Brain pericyte (primary cell): ENCODE measurements around the gene WDR45B.

Experiments used
- DNase-seq: peaks from one replicate; pipeline ENCODE4 v3.0.0-alpha.2; 2012; ENCODE audit warnings: low read depth, low spot score

WDR45B gene

DNA sequence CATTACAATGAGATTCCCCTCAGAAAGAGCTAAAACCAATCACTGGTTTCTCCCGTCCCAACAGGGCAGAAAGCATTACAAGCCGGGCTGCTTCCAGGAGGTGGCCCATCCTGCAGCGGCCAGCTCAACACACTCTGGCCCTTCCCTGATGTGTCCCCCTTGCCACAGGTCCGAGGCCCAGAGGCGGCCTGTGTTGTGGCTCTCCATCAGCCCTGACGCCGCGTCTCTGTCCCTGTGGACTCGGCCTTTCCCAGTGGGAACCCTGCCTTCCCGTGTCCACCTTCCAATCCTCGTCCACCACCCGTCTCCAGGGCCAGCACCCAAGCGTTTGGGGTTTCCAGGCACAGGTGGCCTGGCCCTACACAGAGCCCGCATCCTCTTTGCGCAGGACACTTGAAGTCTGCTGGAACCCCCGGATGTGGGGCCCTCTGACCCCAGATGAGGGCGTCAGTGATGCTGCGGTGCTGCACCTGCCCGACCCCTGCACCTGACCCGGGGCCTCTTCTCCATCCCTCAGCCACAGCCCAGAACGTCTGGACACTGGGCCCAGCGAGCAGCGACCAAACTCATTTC lies 29.2 kb upstream of the WDR45B start:
- DNase-seq, result no peak

GRCh38 chr17:82675476-82676245 lies 27.4 kb upstream of the WDR45B start:
- DNase-seq, result no peak

GRCh38 chr17:82674656-82675475 lies 26.6 kb upstream of the WDR45B start:
- DNase-seq, result no peak

DNA sequence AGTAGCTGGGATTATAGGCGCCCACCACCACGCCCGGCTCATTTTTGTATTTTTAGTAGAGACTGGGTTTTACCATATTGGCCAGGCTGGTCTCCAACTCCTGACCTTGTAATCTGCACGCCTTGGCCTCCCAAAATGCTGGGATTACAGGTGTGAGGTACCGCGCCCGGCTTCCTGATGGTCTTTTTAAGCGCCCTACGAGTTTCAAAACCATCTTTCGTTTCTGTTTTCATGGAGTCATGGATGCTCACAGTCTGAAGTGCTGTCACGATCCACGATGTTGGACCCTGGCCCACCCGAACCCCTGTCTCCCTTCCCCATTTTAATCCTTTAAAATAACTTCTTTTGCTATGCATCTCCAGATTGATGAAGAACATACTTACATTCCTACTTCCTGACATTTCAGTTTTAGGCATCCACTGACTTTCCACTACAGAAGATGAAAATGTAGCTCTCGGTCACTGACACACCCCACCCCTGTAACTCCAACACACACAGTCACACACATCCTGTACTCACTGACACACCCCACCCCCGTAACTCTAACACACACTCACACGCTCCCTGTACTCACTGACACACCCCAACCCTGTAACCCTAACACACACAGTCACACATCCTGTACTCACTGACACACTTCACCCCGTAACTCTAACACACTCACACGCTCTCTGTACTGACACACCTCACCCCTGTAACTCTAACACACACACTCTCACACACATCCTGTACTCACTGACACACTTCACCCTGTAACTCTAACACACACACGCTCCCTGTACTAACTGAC lies 22.6 kb upstream of the WDR45B start:
- no peak for DNase-seq

- no peak for DNase-seq
Observed at GRCh38 chr17:82668631-82669099, 20.4 kb upstream of the WDR45B start.

GRCh38 chr17:82668024-82668630 lies 19.9 kb upstream of the WDR45B start:
- no peak for DNase-seq

- no peak for DNase-seq
Observed at GRCh38 chr17:82667668-82668000, 19.4 kb upstream of the WDR45B start.

- DNase-seq, result no peak
Observed at GRCh38 chr17:82666931-82667667, 18.9 kb upstream of the WDR45B start.

DNA sequence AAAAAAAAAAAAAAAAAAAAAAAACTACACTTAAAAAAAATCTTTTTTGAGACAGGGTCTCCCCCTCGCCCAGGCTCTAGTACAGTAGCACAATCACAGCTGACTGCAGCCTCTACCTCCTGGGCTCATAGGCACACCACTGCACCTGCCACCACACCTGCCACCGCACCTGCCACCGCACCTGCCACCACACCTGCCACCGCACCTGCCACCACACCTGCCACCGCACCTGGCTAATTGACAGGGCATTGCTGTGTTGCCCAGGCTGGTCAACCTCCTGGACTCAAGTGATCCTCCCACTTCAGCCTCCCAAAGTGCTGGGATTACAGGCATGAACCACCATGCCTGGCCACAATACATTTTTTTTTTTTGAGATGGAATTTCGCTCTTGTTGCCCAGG lies 17.6 kb upstream of the WDR45B start:
- DNase-seq, result no peak

DNA sequence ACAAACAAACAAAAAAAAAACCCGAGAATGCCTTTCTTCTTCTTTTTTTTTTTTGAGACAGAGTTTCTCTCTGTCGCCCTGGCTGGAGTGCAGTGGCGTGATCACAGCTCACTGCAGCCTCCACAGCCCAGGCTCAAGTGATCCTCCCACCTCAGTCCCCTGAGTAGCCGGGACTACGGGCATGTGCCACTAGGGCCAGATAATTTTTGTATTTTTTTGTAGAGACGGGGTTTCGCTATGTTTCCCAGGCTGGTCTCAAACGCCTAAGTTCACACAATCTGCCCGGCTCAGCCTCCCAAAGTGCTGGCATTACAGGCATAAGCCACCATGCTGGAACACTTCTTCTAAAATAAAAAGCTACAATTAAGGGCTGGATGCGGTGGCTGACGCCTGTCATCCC lies 17.0 kb upstream of the WDR45B start:
- DNase-seq, result no peak

DNA sequence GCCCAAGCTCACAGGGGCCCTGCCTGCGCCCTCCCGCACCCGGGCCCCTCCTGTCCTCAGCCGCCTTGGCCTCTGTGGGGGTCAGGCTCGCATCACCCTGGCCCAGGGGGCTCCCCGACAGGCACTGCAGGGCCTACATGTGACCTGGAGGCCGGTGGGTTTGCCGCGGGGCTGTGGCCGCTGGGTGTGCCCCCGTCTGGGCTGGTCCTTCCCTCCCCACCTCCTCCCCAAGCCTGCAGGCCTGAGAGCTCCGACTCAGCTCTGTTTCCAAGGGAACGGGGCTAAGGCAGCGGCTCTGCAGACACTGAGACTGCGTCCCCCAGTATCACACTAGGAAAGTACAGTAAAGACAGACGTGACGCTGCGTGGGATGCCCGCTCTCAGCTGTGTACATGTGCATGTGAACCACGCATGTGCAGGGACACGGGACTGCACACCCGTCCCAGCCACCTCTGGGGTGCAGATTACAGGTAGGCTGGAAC lies 16.5 kb upstream of the WDR45B start:
- DNase-seq, result no peak

DNA sequence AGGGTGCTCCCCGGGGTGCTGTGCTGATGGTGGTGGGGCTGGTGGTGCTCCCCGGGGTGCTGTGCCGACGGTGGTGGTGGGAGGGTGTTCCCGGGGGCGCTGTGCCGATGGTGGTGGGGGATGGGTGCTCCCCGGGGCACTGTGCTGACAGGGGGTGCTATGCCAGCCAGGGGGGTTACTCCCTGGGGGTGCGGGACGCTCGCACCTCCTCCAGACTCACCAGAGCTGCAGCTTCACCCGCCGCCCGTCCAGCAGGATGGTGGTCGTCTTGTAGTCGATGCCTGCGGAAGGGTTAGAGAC lies 16.0 kb upstream of the WDR45B start:
- DNase-seq, result no peak

- DNase-seq, result no peak
Observed at GRCh38 chr17:82663381-82664275, 15.4 kb upstream of the WDR45B start.

DNA sequence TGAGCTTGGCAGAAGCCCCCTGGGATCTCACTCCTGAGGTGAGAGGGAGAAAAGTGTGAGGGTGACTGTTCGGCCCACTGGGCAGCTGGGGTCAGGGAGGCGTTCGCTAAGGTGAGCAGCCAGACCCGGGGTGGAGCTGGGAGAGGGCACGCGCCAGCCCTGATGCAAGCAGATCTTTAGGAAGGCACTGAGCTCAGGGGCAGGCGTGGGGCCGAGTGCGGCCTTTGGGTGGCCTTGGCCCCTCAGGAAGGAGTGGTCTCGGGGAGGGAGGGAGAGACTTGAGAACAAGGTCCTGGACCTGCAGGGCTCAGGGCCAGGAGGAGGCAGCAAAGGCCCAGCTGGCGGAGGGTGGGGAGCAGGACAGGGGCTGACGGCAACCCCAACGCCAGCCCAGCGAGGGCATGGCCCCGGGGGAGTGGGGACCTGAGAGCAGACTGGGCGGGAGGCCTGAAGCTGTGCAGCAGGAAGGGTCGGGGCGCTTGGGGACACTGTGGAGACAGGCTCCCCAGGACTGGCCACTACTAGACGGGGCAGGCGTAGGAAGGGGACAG lies 14.5 kb upstream of the WDR45B start:
- DNase-seq, result no peak

- no peak for DNase-seq
Observed at GRCh38 chr17:82661717-82662683, 13.8 kb upstream of the WDR45B start.

DNA sequence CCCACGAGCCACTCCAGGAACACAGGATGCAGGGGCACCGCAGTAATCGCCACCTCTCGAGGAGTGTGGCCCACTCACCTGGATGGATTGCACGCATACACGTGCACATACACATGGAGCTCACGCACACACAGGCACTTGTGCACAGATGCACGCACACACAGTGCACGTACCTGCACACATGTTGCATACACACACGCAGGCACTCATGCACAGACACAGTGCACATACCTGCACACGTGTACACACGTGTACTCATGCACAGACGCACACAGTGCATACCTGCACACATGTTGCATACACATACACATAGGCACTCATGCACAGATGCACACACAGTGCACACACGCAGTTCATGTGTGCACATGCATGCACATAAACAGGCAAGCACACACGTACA lies 11.6 kb upstream of the WDR45B start:
- DNase-seq, result no peak

DNA sequence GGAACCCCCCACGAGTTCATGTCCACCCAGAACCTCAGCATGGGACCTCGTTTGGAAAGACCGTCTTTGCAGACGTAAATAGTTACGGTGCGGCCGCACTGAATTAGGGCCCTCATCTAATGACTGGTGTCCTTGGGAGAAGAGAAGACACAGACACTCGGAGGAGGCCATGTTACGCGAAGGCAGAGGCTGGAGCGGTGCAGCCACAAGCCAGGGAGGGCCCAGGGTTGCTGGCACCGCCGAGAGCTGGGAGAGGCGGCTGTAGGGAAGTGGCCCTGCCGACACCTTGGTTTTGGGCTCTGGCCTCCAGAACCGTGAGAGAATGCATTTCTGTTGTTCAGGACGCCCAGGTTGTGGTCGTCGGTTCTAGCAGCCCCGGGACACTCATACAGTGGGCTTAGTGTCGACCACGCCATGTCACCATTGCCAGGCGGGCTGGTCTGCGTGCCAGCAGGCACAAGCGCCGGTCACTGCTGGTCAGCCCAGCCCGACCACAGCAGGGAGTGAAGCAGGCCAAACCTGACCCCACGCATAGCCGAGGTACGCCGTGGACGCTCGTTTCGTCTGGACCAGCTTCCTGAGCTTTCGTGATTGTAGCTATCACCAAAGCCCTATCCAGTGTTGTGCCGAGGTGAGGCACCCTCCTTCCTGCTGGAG lies 10.7 kb upstream of the WDR45B start:
- no peak for DNase-seq

GRCh38 chr17:82658331-82658730 lies 10.1 kb upstream of the WDR45B start:
- no peak for DNase-seq
